Ovary (tissue), 9 donors: ENCODE data around the gene SSBP2. TPM values are rescaled to one million over a fixed set of nuclear protein-coding genes. Genes with fewer than 3 reads are reported as not detected.
"Not testable (repeated sequence)": the region's sequence is repeated elsewhere in the genome, so short reads cannot be mapped to it uniquely, and the experiment has no call there.

Experiments
- DNase-seq, 5 donors: peaks; one replicate each; pipeline ENCODE4 v3.0.0-alpha.2; 2019 to 2020
- H3K27ac ChIP-seq, 2 donors: fragments of 200-600 bp; one replicate each; pipeline versions ENCODE4 v1.5.1 to v1.8.0; 2019 to 2022
- H3K27me3 ChIP-seq: fragments of 200-600 bp; one replicate; pipeline ENCODE4 v1.8.0; 2022
- H3K36me3 ChIP-seq: fragments of 200-600 bp; sonication (generic); one replicate; pipeline ENCODE4 v1.5.1; 2019
- H3K4me1 ChIP-seq: one replicate; pipeline ENCODE4 v1.8.1; 2013; ENCODE audit warnings: mild to moderate bottlenecking, moderate library complexity; ENCODE audit not compliant: insufficient read depth
- H3K4me3 ChIP-seq: fragments of 200-600 bp; sonication (generic); one replicate; pipeline ENCODE4 v1.5.1; 2017
- H3K9me3 ChIP-seq, 2 donors: fragments of 200-600 bp in 1 of 2; sonication (generic) in 1 of 2; one replicate each; pipeline versions ENCODE4 v1.5.1 to v1.8.1; 2013 to 2019; ENCODE audit warnings: mild to moderate bottlenecking in 1 of 2, moderate library complexity in 1 of 2
- EP300 ChIP-seq: sonication (generic); formaldehyde crosslinking; IDR thresholded peaks from one replicate; pipeline ENCODE4 v1.6.1; 2017; ENCODE audit warnings: antibody characterized with exemption
- POLR2A ChIP-seq: fragments of 450-650 bp; IDR thresholded peaks from one replicate; pipeline ENCODE4 v1.6.1; 2017; ENCODE audit warnings: antibody characterized with exemption, mild to moderate bottlenecking, moderate library complexity
- WGBS, 3 donors: extraction: QIAGEN DNeasy Blood & Tissue Kit in 1 of 3; methylation state at CpG; one replicate each; pipeline versions ENCODE4 v1.1.5 to v1.1.7; 2013 to 2017; 5-methylcytosine and 5-hydroxymethylcytosine counted together
- intact Hi-C, 4 donors: fragments of 100-400 bp; cut with DNase I; formaldehyde crosslinking; loops; one replicate each; pipeline versions ENCODE4 v1.11.0 to v1.15.1; 2022 to 2023
- polyA plus RNA-seq, 2 donors: library from polyadenylated mRNA; stranded (reverse); fragments of 200-250 nt in 1 of 2; fragments of 350-450 nt in 1 of 2; fragmentation: Illumina TruSeq in 1 of 2; extraction: RNeasy Lipid Tissue Mini Kit (QIAGEN cat#74804) in 1 of 2; gene quantifications; one replicate each; pipeline ENCODE4 v1.2.3, GENCODE V29; 2013 to 2014
- total RNA-seq, 7 donors: library from RNA; depleted of rRNA in 2 of 7; stranded (reverse); fragments of >200 nt in 2 of 7; fragmentation: NEBNext Ultra II Directional in 3 of 7; extraction: Animal tissue kit (Norgen Biotek cat#: 25700) in 3 of 7; gene quantifications; one replicate each; pipeline versions ENCODE4 v1.1.0 to v1.2.4, GENCODE V29; 2016 to 2023
- TF ChIP-seq, protein P1 (sequence below), 3 donors: fragments of 450-650 bp in 2 of 3; fragments of 200-600 bp in 1 of 3; IDR thresholded peaks; one replicate each; pipeline versions ENCODE4 v1.5.1 to v1.8.0; 2016 to 2022; ENCODE audit warnings: antibody characterized with exemption in 3 of 3, mild to moderate bottlenecking in 1 of 3
- donor health status: DM: no; HTN: no; CAD: no; lungs with moderate emphysema.
- donor health status: DM: no; HTN: no; CAD: no.
- donor health status: Bipolar disorder and iron deficiency.
- donor health status: DM: yes; HTN: yes; CAD: no.
- donor health status: DM: no; HTN: no; CAD: no.
- donor health status: DM: yes; HTN: yes; CAD: no.

The SSBP2 gene
- total and polyA plus RNA-seq, 9 donors = 40.5 to 126 (median 78.2) TPM

DNA sequence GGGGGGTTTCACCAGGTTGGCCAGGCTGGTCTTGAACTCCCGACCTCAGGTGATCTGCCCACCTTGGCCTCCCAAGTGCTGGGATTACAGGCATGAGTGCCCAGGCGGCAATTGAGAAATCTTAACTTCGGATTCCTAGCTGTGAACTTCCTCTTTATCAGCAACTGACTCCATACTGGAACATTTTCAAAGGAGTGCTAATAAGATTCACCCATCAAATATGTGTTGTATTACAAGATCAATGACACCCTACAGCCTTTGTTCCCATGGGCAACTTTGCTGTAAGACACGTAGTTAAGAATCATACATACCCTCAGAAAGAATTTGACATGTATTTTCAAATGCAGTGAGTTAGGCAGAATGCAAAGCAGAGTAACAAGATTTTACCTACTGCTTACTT is 333.8 kb downstream of the SSBP2 start:
- intact Hi-C loops = no loop called here
- H3K4me3 ChIP-seq = no peak overlapping the region
- TF ChIP-seq, protein P1, sequence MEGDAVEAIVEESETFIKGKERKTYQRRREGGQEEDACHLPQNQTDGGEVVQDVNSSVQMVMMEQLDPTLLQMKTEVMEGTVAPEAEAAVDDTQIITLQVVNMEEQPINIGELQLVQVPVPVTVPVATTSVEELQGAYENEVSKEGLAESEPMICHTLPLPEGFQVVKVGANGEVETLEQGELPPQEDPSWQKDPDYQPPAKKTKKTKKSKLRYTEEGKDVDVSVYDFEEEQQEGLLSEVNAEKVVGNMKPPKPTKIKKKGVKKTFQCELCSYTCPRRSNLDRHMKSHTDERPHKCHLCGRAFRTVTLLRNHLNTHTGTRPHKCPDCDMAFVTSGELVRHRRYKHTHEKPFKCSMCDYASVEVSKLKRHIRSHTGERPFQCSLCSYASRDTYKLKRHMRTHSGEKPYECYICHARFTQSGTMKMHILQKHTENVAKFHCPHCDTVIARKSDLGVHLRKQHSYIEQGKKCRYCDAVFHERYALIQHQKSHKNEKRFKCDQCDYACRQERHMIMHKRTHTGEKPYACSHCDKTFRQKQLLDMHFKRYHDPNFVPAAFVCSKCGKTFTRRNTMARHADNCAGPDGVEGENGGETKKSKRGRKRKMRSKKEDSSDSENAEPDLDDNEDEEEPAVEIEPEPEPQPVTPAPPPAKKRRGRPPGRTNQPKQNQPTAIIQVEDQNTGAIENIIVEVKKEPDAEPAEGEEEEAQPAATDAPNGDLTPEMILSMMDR (IDR thresholded peaks at IDR 0.05) = no peak
- TF ChIP-seq POLR2A = no peak
- TF ChIP-seq EP300 = no peak
- 89 to 90% (median 90%) methylated on average over 4 of the region's 4 CpGs for WGBS, 3 donors
- no peaks in the 10 kb centered on the region for H3K4me1 ChIP-seq
- no peaks in the 10 kb centered on the region for H3K27me3 ChIP-seq
- H3K9me3 ChIP-seq = no peaks in the 10 kb centered on the region
- DNase-seq = no peak
- H3K36me3 ChIP-seq = no peaks in the 10 kb centered on the region
- H3K27ac ChIP-seq = no peak overlapping the region

DNA sequence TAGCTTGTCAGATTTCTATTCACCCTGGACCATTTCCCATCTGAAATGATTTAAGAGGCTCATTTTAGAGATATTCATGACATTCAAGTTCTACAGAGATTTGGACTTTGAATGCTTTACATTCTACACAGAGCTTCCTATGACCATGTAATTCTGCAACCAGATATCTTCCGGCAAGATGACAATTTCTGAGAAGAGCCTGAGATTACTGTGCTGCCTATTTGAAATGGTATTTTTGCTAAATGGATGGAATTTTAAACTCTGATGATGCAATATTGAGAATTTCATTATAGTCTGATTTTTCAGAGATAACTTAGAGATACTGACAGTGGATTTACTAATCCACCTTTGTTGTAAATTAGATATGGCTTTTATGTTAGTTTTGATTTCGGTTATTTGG is 341.0 kb downstream of the SSBP2 start:
- no peaks in the 10 kb centered on the region for H3K27me3 ChIP-seq
- WGBS, 3 donors = 91 to 94% (median 91%) methylated on average over 2 of the region's 2 CpGs

DNA sequence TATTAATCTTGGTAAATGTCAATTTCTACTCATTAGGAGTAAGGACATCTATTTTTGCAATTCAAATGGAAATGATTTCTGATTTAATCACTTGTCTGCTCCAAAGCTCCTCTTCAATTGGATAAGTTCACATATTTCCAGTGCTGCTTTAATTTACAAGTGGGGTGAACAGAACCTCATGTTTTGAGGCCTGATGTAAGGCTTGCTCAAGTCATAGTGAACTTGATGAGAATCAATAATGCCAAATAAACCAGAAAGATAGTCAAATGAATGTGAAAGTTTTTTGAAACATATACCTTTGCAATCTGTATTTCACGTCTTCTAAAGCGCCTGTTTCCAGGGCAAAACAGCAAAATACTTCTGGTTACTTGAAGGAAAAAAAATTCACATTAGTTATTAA is 341.5 kb downstream of the SSBP2 start:
- Histone ChIP-seq H3K9me3 (no peaks in the 10 kb centered on the region), H3K27me3 (no peaks in the 10 kb centered on the region), H3K27ac (no peak overlapping the region), H3K4me1 (peaks cover 2% of the 10 kb centered on the region), H3K36me3 (no peaks in the 10 kb centered on the region), H3K4me3 (no peak overlapping the region)
- no peak for DNase-seq
- TF ChIP-seq POLR2A = no peak
- no peak for TF ChIP-seq EP300
- TF ChIP-seq, protein P1 (IDR thresholded peaks at IDR 0.05) = no peak
- intact Hi-C loops = no loop called here
- WGBS, 3 donors = 92 to 95% (median 95%) methylated on average over 2 of the region's 2 CpGs

More for the DNA sequence above, 341.0 kb downstream of the SSBP2 start:
- peaks cover 2% of the 10 kb centered on the region for H3K4me1 ChIP-seq
- TF ChIP-seq EP300 = no peak
- TF ChIP-seq POLR2A = no peak
- TF ChIP-seq, protein P1 (IDR thresholded peaks at IDR 0.05) = no peak
- no peak for DNase-seq
- H3K27ac ChIP-seq = no peak overlapping the region
- H3K36me3 ChIP-seq = no peaks in the 10 kb centered on the region
- intact Hi-C loops = no loop called here
- no peaks in the 10 kb centered on the region for H3K9me3 ChIP-seq
- H3K4me3 ChIP-seq = no peak overlapping the region

DNA sequence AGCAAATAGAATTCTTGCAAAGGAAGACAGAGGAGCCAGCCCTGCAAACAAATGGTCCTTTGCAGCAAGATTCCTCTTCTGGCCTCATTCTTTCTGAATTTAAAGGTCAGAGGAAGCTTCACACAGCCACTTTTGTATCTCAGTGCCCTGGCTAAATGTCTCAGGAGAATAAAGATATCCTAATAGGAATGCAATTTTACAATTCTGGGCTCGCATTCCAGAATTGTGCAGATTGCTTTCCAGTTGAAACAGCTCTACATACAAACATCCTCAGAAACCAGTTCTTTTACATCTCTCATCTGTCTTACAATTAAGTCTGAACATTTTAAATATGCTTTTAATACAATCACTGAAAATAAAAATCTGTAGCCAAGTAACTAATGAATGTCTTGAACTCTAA is 342.4 kb downstream of the SSBP2 start:
- Histone ChIP-seq H3K4me1 (peaks cover 2% of the 10 kb centered on the region), H3K9me3 (no peaks in the 10 kb centered on the region), H3K27me3 (no peaks in the 10 kb centered on the region), H3K4me3 (no peak overlapping the region), H3K27ac (no peak overlapping the region), H3K36me3 (no peaks in the 10 kb centered on the region)
- TF ChIP-seq, protein P1 (IDR thresholded peaks at IDR 0.05) = no peak
- no peak for TF ChIP-seq POLR2A
- no peak for TF ChIP-seq EP300
- intact Hi-C loops = no loop called here
- DNase-seq = no peak
- 21 to 24% (median 23%) methylated on average over 1 of the region's 1 CpG for WGBS, 3 donors

DNA sequence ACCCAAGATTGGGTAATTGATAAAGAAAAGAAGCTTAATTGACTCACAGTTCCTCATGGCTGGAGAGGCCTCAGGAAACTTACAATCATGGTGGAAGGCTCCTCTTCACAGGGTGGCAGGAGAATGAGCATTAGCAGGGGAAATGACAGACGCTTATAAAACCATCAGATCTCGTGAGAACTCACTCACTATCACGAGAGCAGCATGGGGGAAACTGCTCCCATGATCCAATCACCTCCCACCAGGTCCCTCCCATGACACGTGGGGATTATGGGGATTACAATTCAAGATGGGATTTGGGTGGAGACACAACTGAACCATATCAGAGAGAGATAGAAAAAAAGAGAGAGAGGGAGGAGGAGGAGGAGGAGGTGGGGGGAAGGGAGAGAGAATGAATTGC is 343.1 kb downstream of the SSBP2 start:
- 64 to 85% (median 76%) methylated on average over 4 of the region's 4 CpGs for WGBS, 3 donors
- H3K27me3 ChIP-seq, H3K4me1 ChIP-seq, H3K36me3 ChIP-seq, H3K9me3 ChIP-seq, DNase-seq, H3K4me3 ChIP-seq, intact Hi-C loops, H3K27ac ChIP-seq: not testable (repeated sequence)
